Activated T-helper 1 cell treated with anti-CD3 and anti-CD28 coated beads, Interleukin-2, amount 50 U/mL, for 16 hours (primary cell): ENCODE results near the gene PRKACB.

ENCODE experiments used
- DNase-seq, 2 donors: peaks; one replicate each; pipeline ENCODE4 v3.0.0-alpha.2; 2020; ENCODE audit warnings: low read depth in 1 of 2, low spot score in 1 of 2

Gene PRKACB

GRCh38 chr1:84155517-84155916 is 11.4 kb downstream of the PRKACB start:
- no peak for DNase-seq

GRCh38 chr1:84156210-84156621 is 12.1 kb downstream of the PRKACB start:
- no peak for DNase-seq

- DNase-seq = no peak
These were observed 15.6 kb downstream of the PRKACB start for GRCh38 chr1:84159533-84160240.

- no peak for DNase-seq
These were observed 18.2 kb downstream of the PRKACB start for GRCh38 chr1:84162295-84162694.

- DNase-seq = no peak
These were observed 19.3 kb downstream of the PRKACB start for GRCh38 chr1:84163123-84163931.

- DNase-seq = no peak
These were observed 20.1 kb downstream of the PRKACB start for GRCh38 chr1:84164161-84164560.

- no peak for DNase-seq
These were observed 20.5 kb downstream of the PRKACB start for GRCh38 chr1:84164567-84165021.

- no peak for DNase-seq
These were observed 21.5 kb downstream of the PRKACB start for GRCh38 chr1:84165601-84166000.

- no peak for DNase-seq
These were observed 22.7 kb downstream of the PRKACB start for GRCh38 chr1:84166797-84167196.

GRCh38 chr1:84168783-84169182 is 24.7 kb downstream of the PRKACB start:
- no peak for DNase-seq

GRCh38 chr1:84170171-84170570 is 26.1 kb downstream of the PRKACB start:
- DNase-seq = no peak

GRCh38 chr1:84171481-84171880 is 27.4 kb downstream of the PRKACB start:
- no peak for DNase-seq

GRCh38 chr1:84174051-84174556 is 30.0 kb downstream of the PRKACB start:
- no peak for DNase-seq

GRCh38 chr1:84181350-84182005 is 37.4 kb downstream of the PRKACB start:
- no peak for DNase-seq

- no peak for DNase-seq
These were observed 46.4 kb downstream of the PRKACB start for GRCh38 chr1:84190455-84190854.

- DNase-seq = no peak
These were observed 48.6 kb downstream of the PRKACB start for GRCh38 chr1:84192681-84193080.

GRCh38 chr1:84198832-84199231 is 54.8 kb downstream of the PRKACB start:
- no peak for DNase-seq

- DNase-seq = no peak
These were observed 55.2 kb downstream of the PRKACB start for GRCh38 chr1:84199257-84199656.

- DNase-seq = no peak
These were observed 58.1 kb downstream of the PRKACB start for GRCh38 chr1:84202126-84202525.

GRCh38 chr1:84206375-84206774 is 62.3 kb downstream of the PRKACB start:
- no peak for DNase-seq

GRCh38 chr1:84208935-84209334 is 64.9 kb downstream of the PRKACB start:
- no peak for DNase-seq
